Sigmoid colon (tissue), 7 donors: Measurements from ENCODE around the gene BBX. TPM values are rescaled to one million over a fixed set of nuclear protein-coding genes. Genes with fewer than 3 reads are reported as not detected.

Experiments used
- DNase-seq: peaks from one replicate; pipeline ENCODE4 v3.0.0-alpha.2; 2019
- H3K27ac ChIP-seq, 4 donors: fragments of 200-600 bp; sonication (generic); one replicate each; pipeline ENCODE4 v1.5.1; 2016 to 2019; ENCODE audit warnings: mild to moderate bottlenecking in 1 of 4
- H3K27me3 ChIP-seq, 3 donors: fragments of 200-600 bp; sonication (generic); one replicate each; pipeline ENCODE4 v1.5.1; 2019; ENCODE audit warnings: mild to moderate bottlenecking in 1 of 3
- H3K36me3 ChIP-seq, 4 donors: fragments of 200-600 bp; sonication (generic); one replicate each; pipeline ENCODE4 v1.5.1; 2016 to 2019
- H3K4me1 ChIP-seq, 4 donors: fragments of 200-600 bp; sonication (generic); one replicate each; pipeline ENCODE4 v1.5.1; 2017 to 2019
- H3K4me3 ChIP-seq, 4 donors: fragments of 200-600 bp; sonication (generic); one replicate each; pipeline ENCODE4 v1.5.1; 2017 to 2019; ENCODE audit warnings: mild to moderate bottlenecking in 2 of 4, moderate library complexity in 1 of 4
- H3K9me3 ChIP-seq, 4 donors: fragments of 200-600 bp in 3 of 4; sonication (generic) in 3 of 4; one replicate each; pipeline versions ENCODE4 v1.5.1 to v1.6.1; 2013 to 2019
- CTCF ChIP-seq, 4 experiments: fragments of 450-650 bp in 3 of 4; fragments of 200-600 bp in 1 of 4; IDR thresholded peaks; one replicate each; pipeline ENCODE4 v1.5.1; 2016 to 2019; ENCODE audit warnings: antibody characterized with exemption in 4 of 4, mild to moderate bottlenecking in 3 of 4, moderate library complexity in 2 of 4
- EP300 ChIP-seq, 4 donors: sonication (generic); formaldehyde crosslinking; IDR thresholded peaks; one replicate each; pipeline ENCODE4 v1.6.1; 2017; ENCODE audit warnings: antibody characterized with exemption in 4 of 4
- POLR2A ChIP-seq, 2 donors: fragments of 450-650 bp; IDR thresholded peaks; one replicate each; pipeline ENCODE4 v1.6.1; 2016; ENCODE audit warnings: antibody characterized with exemption in 2 of 2, mild to moderate bottlenecking in 2 of 2, moderate library complexity in 2 of 2
- POLR2AphosphoS5 ChIP-seq, 4 donors: sonication (generic); formaldehyde crosslinking; IDR thresholded peaks; one replicate each; pipeline ENCODE4 v1.6.1; 2017; ENCODE audit warnings: antibody characterized with exemption in 4 of 4
- WGBS, 2 donors: extraction: QIAGEN DNeasy Blood & Tissue Kit; methylation state at CpG; one replicate each; pipeline ENCODE4 v1.1.7; 2013; 5-methylcytosine and 5-hydroxymethylcytosine counted together
- intact Hi-C: fragments of 100-400 bp; cut with DNase I; formaldehyde crosslinking; loops from one replicate; pipeline ENCODE4 v1.15.1; 2023
- polyA plus RNA-seq, 3 donors: library from polyadenylated mRNA; stranded (reverse); fragments of 200-250 nt; gene quantifications; one replicate each; pipeline ENCODE4 v1.2.3, GENCODE V29; 2013
- total RNA-seq, 4 donors: library from RNA; depleted of rRNA; stranded (reverse); fragments of >200 nt; gene quantifications; one replicate each; pipeline ENCODE4 v1.1.0, GENCODE V29; 2016
- donor health status: healthy with polysubstance abuse.
- donor health status: Bipolar disorder and iron deficiency.
- donor health status: healthy.

The BBX gene
- total and polyA plus RNA-seq, 7 donors, result 3.0 to 93.3 (median 71.1) TPM

- H3K27me3 ChIP-seq, result no peaks in the 10 kb centered on the region
These were observed 238.6 kb downstream of the BBX start for GRCh38 chr3:107761391-107761790.

GRCh38 chr3:107765524-107765923, 242.8 kb downstream of the BBX start:
- TF ChIP-seq CTCF (IDR thresholded peaks at IDR 0.05) (no peak), POLR2A (IDR thresholded peaks at IDR 0.05) (no peak), POLR2AphosphoS5 (IDR thresholded peaks at IDR 0.05) (no peak), EP300 (IDR thresholded peaks at IDR 0.05) (no peak)

More at GRCh38 chr3:107761391-107761790, 238.6 kb downstream of the BBX start:
- Histone ChIP-seq H3K27ac (no peak overlapping the region), H3K4me1 (no peaks in the 10 kb centered on the region), H3K9me3 (no peaks in the 10 kb centered on the region), H3K4me3 (no peak overlapping the region), H3K36me3 (peaks cover 0 to 9% (median 0%) of the 10 kb centered on the region in 4 donors)
- no peak for TF ChIP-seq EP300 (IDR thresholded peaks at IDR 0.05)
- no peak for TF ChIP-seq POLR2AphosphoS5 (IDR thresholded peaks at IDR 0.05)
- DNase-seq, result no peak
- WGBS, 2 donors, result 83 to 90% methylated on average over 2 of the region's 2 CpGs
- intact Hi-C loops, result no loop called here

GRCh38 chr3:107767897-107768605, 245.3 kb downstream of the BBX start:
- Histone ChIP-seq H3K9me3 (no peaks in the 10 kb centered on the region), H3K27me3 (no peaks in the 10 kb centered on the region), H3K4me3 (no peak overlapping the region), H3K27ac (no peak overlapping the region), H3K36me3 (peaks cover 0 to 10% (median 0%) of the 10 kb centered on the region in 4 donors), H3K4me1 (no peaks in the 10 kb centered on the region)
- WGBS, 2 donors, result 87 to 91% methylated on average over 8 of the region's 8 CpGs
- DNase-seq, result no peak
- intact Hi-C loops, result no loop called here
- TF ChIP-seq EP300 (IDR thresholded peaks at IDR 0.05), result no peak
- TF ChIP-seq POLR2AphosphoS5 (IDR thresholded peaks at IDR 0.05), result no peak
- TF ChIP-seq CTCF (IDR thresholded peaks at IDR 0.05), result no peak

More at GRCh38 chr3:107765524-107765923, 242.8 kb downstream of the BBX start:
- no peaks in the 10 kb centered on the region for H3K4me1 ChIP-seq
- H3K36me3 ChIP-seq, result peaks cover 0 to 4% (median 0%) of the 10 kb centered on the region in 4 donors
- WGBS, 2 donors, result 96 to 97% methylated on average over 6 of the region's 6 CpGs
- H3K27ac ChIP-seq, result no peak overlapping the region
- H3K9me3 ChIP-seq, result no peaks in the 10 kb centered on the region
- H3K27me3 ChIP-seq, result no peaks in the 10 kb centered on the region
- DNase-seq, result no peak
- intact Hi-C loops, result no loop called here
- no peak overlapping the region for H3K4me3 ChIP-seq

- WGBS, 2 donors, result 82 to 91% methylated on average over 3 of the region's 3 CpGs
- no peak overlapping the region for H3K4me3 ChIP-seq
- H3K36me3 ChIP-seq, result peaks cover 0 to 25% (median 4%) of the 10 kb centered on the region in 4 donors
- H3K4me1 ChIP-seq, result no peaks in the 10 kb centered on the region
- no peaks in the 10 kb centered on the region for H3K9me3 ChIP-seq
- no peak for DNase-seq
- intact Hi-C loops, result no loop called here
- no peak overlapping the region for H3K27ac ChIP-seq
- no peak for TF ChIP-seq POLR2AphosphoS5 (IDR thresholded peaks at IDR 0.05)
- no peak for TF ChIP-seq EP300 (IDR thresholded peaks at IDR 0.05)
- TF ChIP-seq CTCF (IDR thresholded peaks at IDR 0.05), result no peak
- no peak for TF ChIP-seq POLR2A (IDR thresholded peaks at IDR 0.05)
- H3K27me3 ChIP-seq, result no peaks in the 10 kb centered on the region
These were observed 247.1 kb downstream of the BBX start for GRCh38 chr3:107769882-107770281.

- intact Hi-C loops, result no loop called here
- TF ChIP-seq CTCF (IDR thresholded peaks at IDR 0.05), result no peak
- no peak for TF ChIP-seq POLR2A (IDR thresholded peaks at IDR 0.05)
- no peak for TF ChIP-seq EP300 (IDR thresholded peaks at IDR 0.05)
- no peak for TF ChIP-seq POLR2AphosphoS5 (IDR thresholded peaks at IDR 0.05)
- Histone ChIP-seq H3K4me1 (no peaks in the 10 kb centered on the region), H3K36me3 (peaks cover 0 to 29% (median 4%) of the 10 kb centered on the region in 4 donors), H3K9me3 (no peaks in the 10 kb centered on the region), H3K27ac (no peak overlapping the region), H3K4me3 (no peak overlapping the region), H3K27me3 (no peaks in the 10 kb centered on the region)
- DNase-seq, result no peak
- WGBS, 2 donors, result 90 to 91% methylated on average over 6 of the region's 6 CpGs
These were observed 249.3 kb downstream of the BBX start for GRCh38 chr3:107772016-107772415.
